Measurements from ENCODE around the gene MOB3B.

The MOB3B gene

DNA sequence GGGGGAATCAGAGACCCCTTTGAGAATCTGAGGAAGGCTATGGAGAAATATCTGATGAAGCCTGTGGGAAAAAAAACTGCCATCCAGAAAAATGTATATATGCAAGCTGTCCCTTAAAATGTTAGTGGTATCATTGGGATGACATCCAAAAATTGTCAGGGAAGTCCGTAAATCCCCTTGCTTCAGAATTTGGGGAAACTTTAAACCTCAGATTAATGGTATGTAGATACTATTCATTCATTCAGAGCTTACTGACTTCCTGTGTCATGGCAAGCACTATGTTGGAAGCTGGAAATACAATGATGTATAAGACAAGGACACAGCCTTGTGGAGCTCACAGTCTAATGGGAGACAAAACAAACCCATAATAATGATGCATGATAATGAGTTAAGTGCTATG is 10.9 kb upstream of the MOB3B start:
- DNase-seq = no peak

DNA sequence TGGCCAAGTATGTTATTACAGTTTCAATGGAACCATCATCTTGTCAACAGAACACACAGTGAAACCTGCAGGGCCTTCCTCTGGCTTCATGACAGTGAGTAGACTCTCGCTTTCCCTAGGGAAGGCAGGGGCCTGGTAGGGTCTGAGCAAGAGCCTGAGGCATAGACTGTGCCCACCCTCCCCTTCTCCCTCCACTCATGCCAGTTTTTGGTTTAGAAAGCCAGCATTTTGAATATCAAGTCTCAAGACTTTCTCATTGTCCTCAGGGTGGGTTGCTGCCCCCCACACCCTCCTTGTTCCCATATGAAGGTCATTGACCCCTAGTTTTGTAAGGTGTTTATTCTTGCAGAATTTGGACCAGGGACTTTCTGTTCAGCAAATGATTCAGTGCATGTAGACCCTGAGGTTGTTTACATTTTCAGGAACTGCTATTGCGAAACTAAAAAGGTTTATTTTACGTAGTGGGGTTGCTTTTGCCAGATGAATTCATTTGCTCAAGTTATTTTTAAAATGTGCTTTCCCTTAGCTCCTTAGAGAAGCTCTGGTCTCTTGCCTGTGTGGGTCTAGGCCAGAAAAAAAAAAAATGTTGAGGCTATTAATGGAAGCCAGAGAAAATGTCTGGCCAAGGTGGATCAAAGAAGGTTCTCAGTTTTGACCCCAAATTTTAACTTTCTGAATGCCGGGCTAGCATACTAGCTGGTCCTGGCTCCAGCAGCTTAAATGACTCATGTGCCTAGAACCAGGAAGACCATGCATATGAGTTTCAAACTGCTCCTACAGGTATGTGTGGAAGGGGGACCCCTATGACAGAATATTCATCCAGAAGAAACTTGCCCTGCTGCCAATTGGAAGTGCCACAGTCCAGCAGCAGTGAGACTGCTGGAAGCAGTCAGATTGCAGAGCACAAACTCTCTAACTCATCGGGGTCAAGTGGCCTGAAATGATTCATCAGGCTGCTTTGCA is 10.1 kb upstream of the MOB3B start:
- no peak for DNase-seq

DNA sequence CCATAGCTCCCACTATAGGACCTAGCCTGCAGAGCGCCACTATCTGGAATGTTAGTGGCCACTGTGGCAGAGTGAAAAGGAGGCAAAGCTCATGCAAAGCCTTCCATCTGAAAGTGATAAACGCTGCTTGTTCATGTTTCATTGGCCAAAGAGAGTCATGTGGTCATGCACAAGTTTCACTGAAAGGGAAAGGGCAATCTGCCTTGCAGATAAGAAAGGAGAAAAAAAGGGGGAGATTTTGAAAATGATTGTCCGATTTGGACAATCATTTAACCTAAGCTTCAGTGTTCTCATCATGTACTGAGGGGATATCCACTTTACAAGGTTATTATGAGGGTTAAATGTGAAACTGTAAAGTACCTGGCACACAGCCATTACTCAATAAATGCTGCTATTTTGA is 9.0 kb upstream of the MOB3B start:
- DNase-seq = no peak

DNA sequence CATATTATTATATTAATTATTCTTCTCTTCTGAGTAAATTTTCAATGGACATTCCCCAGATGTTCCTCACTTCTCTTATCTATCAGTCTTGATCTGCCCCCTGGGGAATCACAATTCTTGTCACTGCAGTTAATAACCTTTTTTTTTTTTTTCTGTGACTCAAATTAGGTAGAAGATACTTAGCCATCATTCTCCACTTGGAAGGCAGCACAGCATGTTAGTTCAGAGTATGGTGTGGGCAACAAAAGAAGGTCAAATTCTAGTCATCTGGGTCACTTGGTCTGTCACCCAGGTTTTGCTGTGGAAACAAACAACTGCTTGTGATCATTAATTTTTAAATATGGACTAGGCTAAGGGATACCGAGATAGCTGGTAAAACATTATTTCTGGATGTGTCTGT is 8.1 kb upstream of the MOB3B start:
- no peak for DNase-seq

DNA sequence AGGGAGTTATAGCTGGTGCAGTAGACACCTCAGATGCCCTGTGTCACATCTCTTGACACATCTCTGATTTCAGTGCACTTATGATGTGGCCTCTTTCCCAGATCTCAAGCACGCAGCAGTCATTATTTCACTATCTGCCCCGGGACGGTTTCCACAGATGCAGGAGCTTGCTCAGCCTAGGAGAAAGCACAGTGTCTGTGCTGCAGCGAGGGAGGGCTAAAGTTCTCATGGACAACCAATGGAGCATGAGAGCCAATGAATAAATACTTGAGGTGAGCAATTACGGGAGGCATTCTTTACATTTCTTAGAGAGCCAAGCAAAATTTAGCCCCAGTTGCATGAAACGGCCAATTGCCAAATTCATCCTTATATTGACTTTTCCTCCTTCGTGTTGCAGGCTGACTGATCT is 7.4 kb upstream of the MOB3B start:
- no peak for DNase-seq

DNA sequence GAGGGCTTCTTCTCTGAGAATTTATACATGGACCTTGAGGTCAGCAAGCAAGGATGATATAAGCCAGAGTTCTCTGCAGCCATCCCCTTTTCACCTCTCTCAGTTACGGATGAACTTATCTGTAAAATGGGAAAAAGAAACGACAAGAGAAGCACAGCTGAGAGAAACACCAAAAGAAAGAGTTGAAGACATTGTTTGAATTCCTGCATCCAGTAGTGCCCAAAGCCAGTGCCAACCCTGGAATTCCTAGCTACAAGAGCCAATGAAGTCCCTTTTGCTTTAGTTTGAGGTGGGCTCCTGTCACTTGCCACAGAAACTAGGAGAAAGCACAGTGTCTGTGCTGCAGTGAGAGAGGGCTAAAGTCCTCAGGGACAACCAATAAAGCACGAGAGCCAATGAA is 6.6 kb upstream of the MOB3B start:
- no peak for DNase-seq

DNA sequence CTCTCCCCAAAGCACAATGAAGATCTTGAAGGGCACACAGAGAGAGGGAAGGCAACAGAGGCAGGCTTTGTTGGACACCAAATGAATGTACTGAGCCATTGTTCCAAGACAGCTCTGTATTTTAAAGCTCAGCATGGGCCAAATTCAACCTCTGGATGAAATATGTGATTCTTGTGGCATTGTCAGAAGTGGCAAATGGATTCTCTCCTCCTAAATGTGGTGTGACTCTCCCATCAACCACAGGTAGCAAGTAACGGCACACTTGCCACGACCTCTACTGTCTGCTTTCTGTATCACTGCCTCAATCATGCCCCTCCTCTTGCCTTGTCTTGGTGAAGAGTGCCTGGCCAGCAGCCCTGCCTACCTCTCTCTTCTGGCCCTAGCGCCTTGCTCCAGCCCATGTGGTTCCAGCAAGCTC is 6.1 kb upstream of the MOB3B start:
- DNase-seq = peak; percentile 31

DNA sequence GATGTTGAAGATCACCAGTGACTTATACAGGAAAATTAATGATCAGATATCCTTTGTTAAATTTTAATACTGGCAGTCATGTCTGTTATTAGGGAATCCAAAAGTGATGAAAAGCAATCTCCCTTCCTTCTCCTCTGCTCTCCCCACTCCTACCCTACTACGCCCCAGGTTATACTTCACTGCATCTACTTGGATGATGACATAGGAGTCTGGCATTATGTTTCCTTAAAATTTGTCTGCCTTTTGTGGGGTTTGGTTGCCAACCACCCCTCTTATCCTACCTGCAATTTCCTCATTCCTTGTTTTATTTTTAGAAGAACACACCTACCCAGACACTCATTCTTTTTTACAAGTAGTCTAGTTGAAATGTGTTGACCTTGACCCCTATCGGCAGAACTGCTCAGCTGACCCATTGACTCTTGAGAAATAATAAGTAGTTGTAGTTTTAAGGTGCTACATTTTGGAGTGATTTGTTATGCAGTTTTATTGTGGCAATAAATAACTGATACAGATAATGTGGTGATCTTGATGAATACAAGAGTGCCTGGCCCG is 5.1 kb upstream of the MOB3B start:
- DNase-seq = no peak

DNA sequence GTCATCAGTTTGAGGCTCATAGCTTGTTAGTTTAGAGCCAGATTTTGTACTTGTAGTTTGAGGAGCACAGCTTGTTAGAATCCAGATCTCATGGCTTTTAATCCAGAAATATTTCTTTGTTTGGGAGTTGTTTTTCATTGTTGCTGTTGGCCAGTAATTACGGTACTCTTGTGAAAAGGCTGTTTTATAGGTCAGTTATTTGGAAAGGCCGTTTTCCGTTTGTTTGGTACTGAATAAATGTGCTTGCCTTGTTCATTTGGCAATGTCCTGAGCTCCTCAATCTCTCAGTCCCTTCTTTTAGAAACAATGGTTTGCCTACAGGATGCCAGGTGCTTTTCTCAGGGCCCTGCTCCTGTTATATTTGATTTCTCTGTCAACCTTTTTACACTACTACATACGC is 4.5 kb upstream of the MOB3B start:
- no peak for DNase-seq

DNA sequence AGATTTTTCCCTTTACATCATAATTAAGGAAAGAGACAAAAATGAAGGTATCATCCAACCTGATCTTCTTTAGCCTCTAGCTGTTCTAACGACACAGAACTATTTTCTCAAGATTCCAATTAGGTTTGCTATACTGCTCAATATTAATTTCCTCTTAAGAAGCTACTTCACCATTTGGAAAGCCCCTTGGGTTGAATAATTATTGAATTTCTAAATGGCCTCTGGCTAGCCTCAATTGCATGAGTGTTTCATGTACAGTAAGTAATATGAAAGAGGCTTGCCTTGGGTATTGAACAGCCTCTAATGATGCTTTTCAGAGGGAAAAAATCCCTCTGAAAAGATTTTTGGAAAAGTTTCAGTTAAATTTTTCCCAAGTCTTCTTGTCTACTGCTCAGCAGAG is 3.7 kb upstream of the MOB3B start:
- DNase-seq = no peak

DNA sequence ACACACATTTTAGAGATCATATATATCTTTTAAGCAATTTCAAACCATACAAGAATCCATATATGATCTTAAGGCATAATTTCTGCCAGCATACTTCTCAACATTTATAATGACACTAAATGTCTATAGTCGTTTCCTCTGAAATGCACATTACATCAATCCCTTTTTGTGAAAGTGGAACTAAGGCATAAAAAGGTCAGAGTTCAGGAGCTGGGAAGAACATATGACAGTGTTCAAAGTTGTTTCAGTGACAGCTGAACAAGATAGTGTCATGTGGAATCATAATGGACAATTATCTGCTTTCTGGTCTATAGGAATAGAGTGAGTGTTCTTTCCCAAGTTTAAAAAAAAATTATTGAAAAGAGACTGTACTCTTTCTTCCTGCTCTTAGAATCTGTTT is 2.4 kb upstream of the MOB3B start:
- no peak for DNase-seq

DNA sequence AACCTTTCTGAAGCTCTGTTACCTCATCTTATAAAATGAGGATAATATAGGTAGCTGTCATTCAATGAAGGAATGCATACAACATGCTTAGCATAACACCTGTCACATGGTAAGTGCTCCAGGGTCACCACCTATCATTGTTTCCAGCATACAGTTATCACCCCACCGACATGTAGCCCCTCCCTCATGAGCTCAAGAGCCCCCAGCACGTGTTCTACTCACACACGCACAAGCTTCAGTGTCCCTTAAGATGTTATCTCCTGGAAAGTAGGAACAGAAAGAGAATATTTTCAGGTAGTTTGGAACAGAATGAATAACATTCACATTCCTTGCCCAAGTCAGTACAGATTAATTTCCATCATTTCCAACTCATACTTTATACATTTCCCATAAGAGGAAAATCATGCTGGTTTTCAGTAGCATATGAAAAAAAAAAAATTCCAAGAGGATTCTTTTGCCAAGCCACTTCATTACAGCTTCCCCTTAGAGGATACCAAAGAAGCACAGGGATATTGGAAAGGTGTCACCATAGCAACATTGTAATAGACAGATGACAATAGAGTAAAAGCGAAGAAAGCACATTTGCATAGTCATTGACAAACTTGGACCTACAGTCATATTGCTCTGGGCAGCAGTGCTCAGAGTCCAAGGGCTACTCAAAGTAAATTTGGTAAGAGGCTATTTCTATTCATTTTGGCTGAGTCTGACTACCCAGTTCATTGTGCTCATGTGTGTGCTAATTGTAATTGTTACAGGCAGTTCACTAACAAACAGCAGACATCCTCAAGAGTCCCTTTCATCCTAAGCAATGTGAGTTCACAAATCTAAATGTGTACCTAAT is 1.5 kb upstream of the MOB3B start:
- DNase-seq = no peak

DNA sequence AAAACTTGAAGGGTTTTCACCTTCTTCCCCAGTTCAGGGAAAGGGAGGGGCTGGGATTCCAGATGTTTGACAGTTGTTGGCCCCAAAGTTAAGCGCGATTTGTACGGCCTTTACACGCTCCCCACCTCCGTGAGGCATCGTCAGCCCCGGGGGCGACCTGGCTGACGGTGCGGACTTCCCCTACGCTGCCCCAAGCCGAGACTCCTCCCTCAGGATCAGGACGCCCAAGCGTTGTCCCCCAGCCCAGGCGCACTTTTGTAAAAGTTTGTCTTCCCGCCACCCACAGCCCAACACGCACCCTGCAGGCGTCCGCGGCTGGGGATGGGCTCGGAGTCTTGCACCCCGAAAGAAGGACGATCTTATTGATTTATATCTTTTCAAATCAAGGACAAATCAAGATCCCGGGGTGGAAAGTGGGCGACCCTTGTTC is 713 bp downstream of the MOB3B start:
- DNase-seq = peak; percentile 47

DNA sequence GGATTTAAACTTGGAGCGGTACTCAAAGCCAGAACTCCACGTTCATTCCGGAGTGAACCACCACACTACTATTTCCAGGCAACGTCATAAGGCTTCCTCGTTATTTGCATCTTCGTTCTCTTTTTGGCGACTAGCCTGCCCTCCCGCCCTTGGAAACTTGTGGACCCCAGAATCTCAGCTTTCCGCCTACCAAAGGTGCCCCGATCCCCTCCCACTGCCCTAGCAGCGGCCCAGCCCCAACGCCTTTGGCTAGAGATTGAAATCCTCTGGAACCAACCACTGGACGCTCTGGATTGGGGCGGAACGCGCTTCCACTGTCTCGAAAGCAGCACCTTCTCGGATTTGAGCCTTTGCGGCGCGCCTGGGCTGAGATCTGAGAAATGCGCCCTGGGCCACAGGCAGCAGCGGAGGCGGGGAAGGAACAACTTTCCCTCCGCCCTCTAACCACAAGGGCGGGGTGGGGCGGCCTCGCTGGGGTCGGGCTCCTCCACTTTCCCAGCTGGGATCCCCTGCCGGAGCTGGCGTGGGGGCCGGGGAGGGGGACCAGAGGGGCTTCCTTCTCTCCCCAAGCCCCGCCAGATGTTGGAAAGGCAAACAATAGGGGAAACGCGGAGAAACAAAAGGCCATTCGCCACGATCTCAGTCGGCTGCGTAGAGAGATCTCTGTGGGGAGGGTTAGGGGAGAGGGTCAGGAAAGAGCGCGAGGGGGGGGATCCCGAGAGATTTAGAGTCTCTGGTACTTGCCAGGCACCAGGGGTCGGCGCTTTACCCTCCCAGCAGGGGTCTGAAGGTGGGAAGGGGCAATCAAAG is 1.3 kb downstream of the MOB3B start:
- DNase-seq = peak; percentile 63

DNA sequence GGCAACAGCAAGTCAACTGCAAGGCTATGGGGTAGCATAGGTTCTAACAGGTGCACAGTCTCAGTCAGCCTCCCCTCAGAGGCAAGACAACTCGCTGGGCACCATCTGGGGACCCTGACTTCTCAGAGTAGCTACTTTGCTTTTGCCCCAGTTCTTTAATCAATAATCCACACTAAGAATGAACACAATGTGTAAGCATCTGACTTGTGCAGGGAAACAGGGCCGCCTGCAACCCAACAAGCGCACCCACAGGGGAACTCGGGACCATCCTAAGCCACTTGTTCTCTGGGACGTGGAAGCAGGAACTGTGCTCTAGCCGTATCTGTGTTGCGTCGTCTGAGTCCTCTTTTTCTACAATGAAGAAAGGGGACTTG is 1.9 kb downstream of the MOB3B start:
- DNase-seq = no peak

DNA sequence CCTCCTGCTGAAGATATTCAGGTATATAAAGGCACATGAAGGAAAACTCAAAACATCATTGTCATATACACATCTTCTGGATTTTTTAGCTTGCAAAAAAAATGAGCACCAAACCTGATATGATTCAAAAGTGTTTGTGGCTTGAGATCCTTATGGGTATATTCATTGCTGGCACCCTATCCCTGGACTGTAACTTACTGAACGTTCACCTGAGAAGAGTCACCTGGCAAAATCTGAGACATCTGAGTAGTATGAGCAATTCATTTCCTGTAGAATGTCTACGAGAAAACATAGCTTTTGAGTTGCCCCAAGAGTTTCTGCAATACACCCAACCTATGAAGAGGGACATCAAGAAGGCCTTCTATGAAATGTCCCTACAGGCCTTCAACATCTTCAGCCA is 5.4 kb downstream of the MOB3B start, which contains the start of gene IFNK:
TSS of gene IFNK (plus strand) at position 55 of the 400 bp plus-strand sequence. CDS start at position 102, 47 bp downstream.
- DNase-seq = no peak

DNA sequence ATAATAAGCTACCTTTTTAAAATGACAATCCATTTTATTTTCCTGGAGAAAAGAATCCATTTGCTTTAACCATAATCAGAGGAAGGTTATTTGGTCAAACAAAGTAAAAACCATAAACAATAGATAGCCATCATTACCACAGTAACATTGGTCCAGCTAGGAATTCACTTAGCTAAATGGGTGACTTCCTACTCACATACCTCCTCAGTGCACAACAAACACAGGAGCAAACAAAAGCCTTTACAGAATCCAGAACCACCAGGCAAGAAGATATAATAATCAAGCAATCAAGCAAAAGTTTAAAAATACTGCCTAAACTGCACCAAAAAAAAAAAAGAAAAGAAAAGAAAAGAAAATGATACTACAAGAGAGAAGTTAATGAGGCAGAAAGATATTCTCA is 6.5 kb downstream of the MOB3B start:
- DNase-seq = no peak

DNA sequence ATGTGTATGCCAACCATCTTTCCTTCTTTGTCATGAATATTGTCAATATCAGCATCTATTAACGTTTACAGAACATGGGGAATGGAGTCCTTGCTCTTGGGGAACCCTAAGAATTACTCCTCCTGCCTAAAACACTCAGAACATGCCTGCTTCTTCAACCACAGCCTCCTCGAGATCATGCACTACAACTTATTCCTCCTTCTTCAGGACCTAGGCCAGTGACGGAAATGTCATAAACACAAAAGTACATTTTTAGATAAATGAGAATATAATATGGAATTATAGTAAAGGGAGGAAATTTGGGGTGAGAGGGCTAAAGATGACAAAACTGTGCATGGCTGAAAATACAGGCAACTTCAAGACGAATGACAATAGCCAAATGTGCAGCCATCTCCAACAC is 8.6 kb downstream of the MOB3B start:
- no peak for DNase-seq

DNA sequence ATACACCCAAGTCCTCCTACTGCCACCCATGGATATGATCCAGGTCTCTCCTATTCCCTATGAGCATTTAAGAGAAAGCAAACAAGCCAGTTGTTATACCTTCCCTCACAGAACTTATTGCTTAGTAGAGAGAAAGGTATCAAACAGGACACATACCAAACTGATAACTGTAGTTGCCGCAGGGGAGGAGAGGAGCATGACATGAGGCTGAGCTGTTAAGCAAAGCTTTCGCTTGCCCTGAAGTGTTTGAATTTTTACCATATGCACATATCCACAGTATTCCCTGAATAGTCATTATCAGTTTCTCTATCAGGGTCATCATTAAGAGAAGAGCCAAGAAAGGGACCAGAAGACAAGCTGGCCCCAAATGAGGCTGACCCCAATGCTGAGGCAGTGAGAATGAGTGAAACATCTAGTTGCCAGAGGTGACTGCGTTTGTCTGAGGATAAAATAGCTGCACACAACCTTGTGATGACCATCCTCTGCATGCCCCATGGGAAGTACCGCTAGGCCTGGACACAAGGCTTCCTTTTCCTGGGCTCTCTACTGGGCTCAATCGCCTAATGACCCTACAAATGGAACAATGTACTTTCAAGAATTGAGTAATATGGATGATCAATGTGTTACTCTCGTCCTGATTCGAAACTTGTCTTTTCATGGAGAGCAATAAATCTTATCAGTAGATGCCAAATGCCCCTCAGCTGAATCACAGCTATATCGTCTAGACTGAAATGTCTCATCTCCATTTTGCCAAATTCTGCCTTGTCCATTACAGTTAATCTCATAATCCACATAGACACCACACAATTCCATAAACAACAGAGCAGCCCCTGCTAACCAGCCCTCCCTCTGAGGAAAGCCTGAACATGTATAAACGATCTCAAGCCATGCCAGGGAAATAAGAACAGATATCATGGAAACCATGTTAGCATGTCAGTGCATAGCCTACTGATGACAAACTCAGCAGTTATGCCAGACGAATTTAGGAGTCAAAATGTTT is 9.8 kb downstream of the MOB3B start:
- no peak for DNase-seq

DNA sequence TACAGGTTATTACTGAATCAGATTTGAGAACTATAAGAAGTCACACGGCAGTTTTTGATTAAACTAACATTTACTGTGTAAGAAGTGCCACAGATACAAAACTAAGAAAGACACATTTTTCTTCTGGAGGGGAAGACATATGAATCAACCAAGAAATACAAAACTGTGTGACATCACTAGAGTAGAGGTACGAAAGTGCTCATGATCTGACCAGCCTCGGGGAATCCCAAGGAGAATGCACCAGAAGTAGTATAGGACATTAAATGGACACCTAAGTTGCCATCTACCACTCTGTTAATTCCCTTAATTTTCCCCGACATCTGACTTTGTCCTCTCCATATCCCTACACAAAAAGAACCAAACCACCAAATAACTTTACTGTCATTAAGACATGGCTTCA is 10.8 kb downstream of the MOB3B start:
- DNase-seq = no peak

DNA sequence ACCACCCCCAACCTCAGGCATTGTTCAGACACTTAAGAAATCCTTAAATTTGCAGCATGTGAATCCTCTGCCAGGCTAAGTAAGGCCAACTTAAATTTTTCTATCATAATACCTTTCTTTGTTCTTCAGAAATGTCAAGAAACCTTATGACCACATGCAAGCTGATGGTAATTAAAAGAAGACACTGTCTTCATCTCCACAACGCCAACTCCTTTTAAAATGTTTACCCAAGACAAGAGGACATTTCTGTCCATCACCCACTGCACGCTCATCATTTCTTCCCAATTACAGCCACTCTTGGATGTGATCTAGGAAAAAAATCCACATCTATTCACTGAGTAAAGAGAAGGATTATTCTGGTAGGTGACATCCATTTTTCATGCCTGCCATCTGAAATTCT is 11.6 kb downstream of the MOB3B start:
- DNase-seq = no peak

Data from hematopoietic multipotent progenitor cell treated with erythropoietin and hydrocortisone succinate and interleukin-3 and kit ligand, for 8 days (in vitro differentiated cells).